Upper lobe of right lung (tissue), 1 donor: ENCODE results near the gene CASP12. TPM values are rescaled to one million over a fixed set of nuclear protein-coding genes. Genes with fewer than 3 reads are reported as not detected.

Experiments used
- ATAC-seq: fragments of 200-7000 bp; cut with Tn5 transposase; one replicate; pipeline ENCODE4 v1.9.1; 2020; ENCODE audit warnings: mild to moderate bottlenecking, moderate library complexity
- DNase-seq: peaks from one replicate; pipeline ENCODE4 v3.0.0-alpha.2; 2020
- H3K27ac ChIP-seq: fragments of 200-600 bp; one replicate; pipeline ENCODE4 v1.8.0; 2022
- H3K27me3 ChIP-seq: fragments of 200-600 bp; one replicate; pipeline ENCODE4 v1.8.0; 2022; ENCODE audit warnings: mild to moderate bottlenecking
- H3K36me3 ChIP-seq: fragments of 200-600 bp; one replicate; pipeline ENCODE4 v1.8.0; 2022
- H3K4me1 ChIP-seq: fragments of 200-600 bp; one replicate; pipeline ENCODE4 v1.8.0; 2022
- H3K4me3 ChIP-seq: fragments of 200-600 bp; one replicate; pipeline ENCODE4 v1.8.0; 2022; ENCODE audit warnings: mild to moderate bottlenecking
- H3K9me3 ChIP-seq: fragments of 200-600 bp; one replicate; pipeline ENCODE4 v1.8.0; 2022
- CTCF ChIP-seq: fragments of 200-600 bp; IDR thresholded peaks from one replicate; pipeline ENCODE4 v1.8.0; 2022; ENCODE audit warnings: antibody characterized with exemption
- intact Hi-C: fragments of 100-400 bp; cut with DNase I; formaldehyde crosslinking; loops from one replicate; pipeline ENCODE4 v1.11.0; 2022
- total RNA-seq: library from RNA; stranded (reverse); fragmentation: NEBNext Ultra II Directional; extraction: Animal tissue kit (Norgen Biotek cat#: 25700); gene quantifications from one replicate; pipeline ENCODE4 v1.2.1, GENCODE V29; 2021
- donor health status: DM: no; HTN: yes; CAD: no; lungs with severe emphysema.

CASP12 gene
- total RNA-seq, 1 donor from 2014 or later, result 2.4 TPM

DNA sequence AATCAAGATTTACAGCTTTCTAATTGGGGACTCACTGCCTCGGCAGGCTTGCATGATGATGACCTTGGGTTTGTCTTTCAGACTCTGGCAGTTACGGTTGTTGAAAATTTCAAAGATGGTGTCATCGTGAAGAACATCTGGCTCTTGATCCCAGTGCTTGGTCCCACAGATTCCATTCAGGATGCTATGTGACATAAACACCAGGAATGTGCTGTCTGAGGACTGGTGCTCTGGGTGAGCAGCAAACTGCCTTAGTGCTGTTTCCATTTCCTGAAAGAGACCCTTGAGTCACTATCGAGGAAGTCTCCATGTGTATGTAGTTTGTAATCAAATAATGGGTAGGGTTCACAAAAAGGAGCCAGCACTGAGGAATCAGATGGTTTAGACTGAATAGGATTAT is 7.1 kb downstream of the CASP12 start:
- Histone ChIP-seq H3K4me3 (no peak overlapping the region), H3K27ac (no peak overlapping the region), H3K4me1 (no peaks in the 10 kb centered on the region), H3K9me3 (no peaks in the 10 kb centered on the region), H3K27me3 (no peaks in the 10 kb centered on the region), H3K36me3 (no peaks in the 10 kb centered on the region)
- intact Hi-C loops, result no loop called here
- no peak for TF ChIP-seq CTCF
- DNase-seq (no peak), ATAC-seq (no peak)

- Histone ChIP-seq H3K27me3 (no peaks in the 10 kb centered on the region), H3K27ac (no peak overlapping the region), H3K4me3 (no peak overlapping the region), H3K9me3 (no peaks in the 10 kb centered on the region), H3K4me1 (no peaks in the 10 kb centered on the region), H3K36me3 (no peaks in the 10 kb centered on the region)
- intact Hi-C loops, result no loop called here
- ATAC-seq (no peak), DNase-seq (no peak)
- no peak for TF ChIP-seq CTCF
Measured at GRCh38 chr11:104883342-104883741, 14.9 kb downstream of the CASP12 start.

DNA sequence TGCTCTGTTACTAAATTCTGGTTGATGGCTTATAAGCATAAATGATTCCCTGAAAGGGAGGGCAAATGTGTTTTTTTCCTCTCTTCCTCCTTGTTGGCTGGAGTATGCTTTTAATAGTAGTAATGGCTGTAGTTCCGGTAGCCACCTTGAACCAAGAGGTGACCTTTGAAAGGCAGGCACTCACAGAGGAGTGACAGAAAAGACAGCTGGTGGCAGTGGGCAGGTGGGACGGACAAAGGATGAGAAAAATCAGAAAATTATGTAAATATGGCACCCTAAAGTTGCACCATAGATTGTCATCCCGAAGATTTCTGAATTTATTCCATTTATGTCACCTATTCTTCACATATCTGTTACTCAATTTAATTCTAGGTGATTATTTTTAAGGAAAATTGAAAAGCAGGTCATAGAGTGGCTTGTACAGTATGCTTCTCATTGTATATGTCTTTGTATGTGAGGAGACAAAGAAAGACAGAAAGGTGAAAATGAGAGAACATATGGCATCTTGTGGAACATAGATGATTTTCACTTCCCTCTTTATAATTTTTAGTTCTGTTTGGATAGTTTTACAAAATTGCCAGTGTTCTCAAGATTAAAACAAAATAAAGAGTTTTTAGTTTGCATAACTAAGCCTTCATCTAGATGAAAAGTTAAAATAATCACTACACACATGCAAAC is 17.0 kb downstream of the CASP12 start:
- Histone ChIP-seq H3K27ac (no peak overlapping the region), H3K36me3 (no peaks in the 10 kb centered on the region), H3K4me1 (no peaks in the 10 kb centered on the region), H3K27me3 (no peaks in the 10 kb centered on the region), H3K9me3 (no peaks in the 10 kb centered on the region), H3K4me3 (no peak overlapping the region)
- no peak for DNase-seq
- no peak for TF ChIP-seq CTCF
- ATAC-seq, result no peak
- intact Hi-C loops, result no loop called here

- TF ChIP-seq CTCF, result no peak
- Histone ChIP-seq H3K9me3 (no peaks in the 10 kb centered on the region), H3K4me3 (no peak overlapping the region), H3K36me3 (no peaks in the 10 kb centered on the region), H3K27ac (no peak overlapping the region), H3K27me3 (no peaks in the 10 kb centered on the region), H3K4me1 (no peaks in the 10 kb centered on the region)
- DNase-seq (no peak), ATAC-seq (no peak)
- intact Hi-C loops, result no loop called here
Measured at GRCh38 chr11:104879514-104880190, 18.6 kb downstream of the CASP12 start.

GRCh38 chr11:104876861-104877431 is 21.3 kb downstream of the CASP12 start:
- no peaks in the 10 kb centered on the region for H3K27me3 ChIP-seq
- TF ChIP-seq CTCF, result no peak
- ATAC-seq (no peak), DNase-seq (no peak)
- no peak overlapping the region for H3K27ac ChIP-seq
- no peaks in the 10 kb centered on the region for H3K9me3 ChIP-seq
- intact Hi-C loops, result no loop called here
- H3K4me3 ChIP-seq, result no peak overlapping the region
- no peaks in the 10 kb centered on the region for H3K36me3 ChIP-seq
- no peaks in the 10 kb centered on the region for H3K4me1 ChIP-seq
